Esophagus squamous epithelium (tissue), 4 donors: ENCODE data around the gene APOBEC3C.
"Not testable (repeated sequence)": the region's sequence is repeated elsewhere in the genome, so short reads cannot be mapped to it uniquely, and the experiment has no call there.

Experiments
- CTCF ChIP-seq, 6 experiments: fragments of 450-650 bp in 4 of 6; fragments of 200-600 bp in 2 of 6; sonication (generic) in 2 of 6; IDR thresholded peaks; one replicate each; pipeline ENCODE4 v1.5.1; 2016 to 2019; ENCODE audit warnings: antibody characterized with exemption in 6 of 6, mild to moderate bottlenecking in 4 of 6, moderate library complexity in 4 of 6
- POLR2A ChIP-seq, 4 donors: fragments of 450-650 bp; IDR thresholded peaks; one replicate each; pipeline ENCODE4 v1.6.1; 2017; ENCODE audit warnings: antibody characterized with exemption in 4 of 4, mild to moderate bottlenecking in 4 of 4, moderate library complexity in 3 of 4

- not testable (repeated sequence) for TF ChIP-seq CTCF, POLR2A (IDR thresholded peaks at IDR 0.05)
These were observed 36.8 kb upstream of the APOBEC3C start for GRCh38 chr22:38977289-38977688.
